Common myeloid progenitor, CD34-positive (primary cell): Measurements from ENCODE around the gene MEIS2.

ENCODE experiments used
- CTCF ChIA-PET: fragments of 350-600 bp; sonication (Branson Sonifier 250); formaldehyde crosslinking; loops from one replicate; lab custom pipeline; 2021; ENCODE audit warnings: antibody characterized with exemption; lab: Charles Lee
- POLR2A ChIA-PET: fragments of 350-600 bp; sonication (Branson Sonifier 250); formaldehyde crosslinking; loops from one replicate; lab custom pipeline; 2021; ENCODE audit warnings: antibody characterized with exemption; lab: Charles Lee
- DNase-seq, 3 donors: peaks; one replicate each; pipeline versions ENCODE4 v3.0.0 to v3.0.0-alpha.2; 2013
- H3K27ac ChIP-seq, 2 experiments: 1 replicate in 1 of 2; 2 replicates in 1 of 2; pipeline ENCODE4 v1.7.0; 2013; ENCODE audit warnings: inconsistent platforms in 2 of 2, low read length in 2 of 2, mild to moderate bottlenecking in 2 of 2, low read depth in 1 of 2, moderate library complexity in 1 of 2; ENCODE audit not compliant: severe bottlenecking in 2 of 2, insufficient read depth in 1 of 2, poor library complexity in 1 of 2
- H3K27me3 ChIP-seq, 5 experiments: replicated peaks in 2 of 5; 1 replicate in 3 of 5; 2 replicates in 2 of 5; pipeline versions ENCODE4 v1.6.1 to v1.7.0; 2013; ENCODE audit warnings: low read length in 4 of 5, mild to moderate bottlenecking in 2 of 5, moderate library complexity in 2 of 5, inconsistent platforms in 1 of 5; ENCODE audit not compliant: insufficient read depth in 5 of 5, control insufficient read depth in 4 of 5
- H3K36me3 ChIP-seq, 4 experiments: 1 replicate in 2 of 4; 2 replicates in 2 of 4; pipeline versions ENCODE4 v1.6.1 to v1.7.0; 2013; ENCODE audit warnings: low read length in 3 of 4, control low read depth in 1 of 4, mild to moderate bottlenecking in 1 of 4; ENCODE audit not compliant: control insufficient read depth in 4 of 4, insufficient read depth in 4 of 4
- H3K4me1 ChIP-seq, 4 experiments: 1 replicate in 3 of 4; 2 replicates in 1 of 4; pipeline versions ENCODE4 v1.6.1 to v1.7.1; 2013; ENCODE audit warnings: low read length in 3 of 4, mild to moderate bottlenecking in 3 of 4, control low read depth in 1 of 4, inconsistent platforms in 1 of 4, moderate library complexity in 1 of 4; ENCODE audit not compliant: control insufficient read depth in 4 of 4, insufficient read depth in 4 of 4; ENCODE audit errors: control extremely low read depth in 1 of 4
- H3K4me3 ChIP-seq, 7 experiments: 1 replicate in 4 of 7; 2 replicates in 3 of 7; pipeline versions ENCODE4 v1.5.1 to v1.7.0; 2013; ENCODE audit warnings: mild to moderate bottlenecking in 7 of 7, low read length in 6 of 7, moderate library complexity in 6 of 7, inconsistent platforms in 2 of 7, low read depth in 2 of 7, control low read depth in 1 of 7; ENCODE audit not compliant: insufficient read depth in 4 of 7, control insufficient read depth in 1 of 7; ENCODE audit errors: extremely low read depth in 1 of 7
- H3K9me3 ChIP-seq, 5 experiments: 1 replicate in 4 of 5; 2 replicates in 1 of 5; pipeline versions ENCODE4 v1.6.1 to v1.7.1; 2013; ENCODE audit warnings: low read length in 4 of 5, mild to moderate bottlenecking in 2 of 5, inconsistent platforms in 1 of 5, low read depth in 1 of 5, moderate library complexity in 1 of 5; ENCODE audit not compliant: control insufficient read depth in 4 of 5, insufficient read depth in 2 of 5; ENCODE audit errors: control extremely low read depth in 1 of 5
- WGBS: methylation state at CpG from one replicate; pipeline ENCODE4 v1.1.5; 2013; ENCODE audit not compliant: insufficient coverage; 5-methylcytosine and 5-hydroxymethylcytosine counted together

Gene MEIS2

GRCh38 chr15:36960179-36960946 lies 140.0 kb downstream of the MEIS2 start:
- DNase-seq, result peak in 2 of 3 donors; percentile 34 to 56
- Histone ChIP-seq H3K27ac (peak overlapping the region in 1 of 2 experiments; percentile 60), H3K36me3 (no peaks in the 10 kb centered on the region), H3K4me3 (peak overlapping the region in 3 of 7 experiments; percentile 12 to 33 (median 31)), H3K4me1 (peaks cover 0 to 7% (median 2%) of the 10 kb centered on the region in 4 experiments), H3K9me3 (peaks cover 0 to 1% (median 0%) of the 10 kb centered on the region in 5 experiments), H3K27me3 (no peaks in the 10 kb centered on the region)
- WGBS, result no CpG with 5 or more reads among the region's 2 CpGs
- CTCF ChIA-PET, result no interaction called here
- POLR2A ChIA-PET, result interaction anchor here (0.6 kb wide), 1 partner anchor 259 kb away, joined by 3 read pairs; no protein-coding TSS in a partner anchor

GRCh38 chr15:36959746-36960145 lies 140.6 kb downstream of the MEIS2 start:
- no peaks in the 10 kb centered on the region for H3K36me3 ChIP-seq
- no peak overlapping the region for H3K4me3 ChIP-seq
- peaks cover 0 to 7% (median 2%) of the 10 kb centered on the region in 4 experiments for H3K4me1 ChIP-seq
- ChIA-PET POLR2A (no interaction called here), CTCF (no interaction called here)
- no peak for DNase-seq
- no peak overlapping the region for H3K27ac ChIP-seq
- H3K9me3 ChIP-seq, result peaks cover 0 to 1% (median 0%) of the 10 kb centered on the region in 5 experiments
- H3K27me3 ChIP-seq, result no peaks in the 10 kb centered on the region

GRCh38 chr15:36958606-36959005 lies 141.7 kb downstream of the MEIS2 start:
- no peak overlapping the region for H3K27ac ChIP-seq
- H3K4me1 ChIP-seq, result peaks cover 0 to 7% (median 2%) of the 10 kb centered on the region in 4 experiments
- H3K4me3 ChIP-seq, result no peak overlapping the region
- CTCF ChIA-PET, result interaction anchor here (1.1 kb wide), 1 partner anchor 10 kb away, joined by 4 read pairs; no protein-coding TSS in a partner anchor
- no peaks in the 10 kb centered on the region for H3K36me3 ChIP-seq
- no peak for DNase-seq
- POLR2A ChIA-PET, result no interaction called here
- H3K27me3 ChIP-seq, result no peaks in the 10 kb centered on the region
- no peaks in the 10 kb centered on the region for H3K9me3 ChIP-seq
- WGBS, result no CpG with 5 or more reads among the region's 1 CpG

- POLR2A ChIA-PET, result no interaction called here
- DNase-seq, result no peak
- Histone ChIP-seq H3K4me1 (peaks cover 0 to 4% (median 0%) of the 10 kb centered on the region in 4 experiments), H3K36me3 (no peaks in the 10 kb centered on the region), H3K9me3 (no peaks in the 10 kb centered on the region), H3K4me3 (no peak overlapping the region), H3K27me3 (peaks cover 0 to 3% (median 0%) of the 10 kb centered on the region in 5 experiments), H3K27ac (no peak overlapping the region)
- WGBS, result no CpG with 5 or more reads among the region's 1 CpG
- CTCF ChIA-PET, result no interaction called here
These were observed 145.9 kb downstream of the MEIS2 start for GRCh38 chr15:36954486-36954885.

GRCh38 chr15:36953346-36953745 lies 147.0 kb downstream of the MEIS2 start:
- ChIA-PET CTCF (no interaction called here), POLR2A (no interaction called here)
- Histone ChIP-seq H3K4me3 (no peak overlapping the region), H3K27me3 (peaks cover 0 to 3% (median 0%) of the 10 kb centered on the region in 5 experiments), H3K36me3 (no peaks in the 10 kb centered on the region), H3K9me3 (no peaks in the 10 kb centered on the region), H3K4me1 (no peaks in the 10 kb centered on the region), H3K27ac (no peak overlapping the region)
- WGBS, result 90% methylated on average over 2 of the region's 3 CpGs
- no peak for DNase-seq

- Histone ChIP-seq H3K9me3 (no peaks in the 10 kb centered on the region), H3K27me3 (peaks cover 0 to 3% (median 0%) of the 10 kb centered on the region in 5 experiments), H3K27ac (no peak overlapping the region), H3K36me3 (no peaks in the 10 kb centered on the region), H3K4me1 (no peaks in the 10 kb centered on the region), H3K4me3 (no peak overlapping the region)
- CTCF ChIA-PET, result no interaction called here
- 70% methylated on average over 4 of the region's 6 CpGs for WGBS
- no peak for DNase-seq
- POLR2A ChIA-PET, result no interaction called here
These were observed 148.6 kb downstream of the MEIS2 start for GRCh38 chr15:36951731-36952247.

GRCh38 chr15:36950371-36950770 lies 150.0 kb downstream of the MEIS2 start:
- H3K9me3 ChIP-seq, result no peaks in the 10 kb centered on the region
- no peak overlapping the region for H3K27ac ChIP-seq
- no peak for DNase-seq
- no peak overlapping the region for H3K4me3 ChIP-seq
- H3K27me3 ChIP-seq, result peaks cover 0 to 3% (median 0%) of the 10 kb centered on the region in 5 experiments
- POLR2A ChIA-PET, result no interaction called here
- H3K4me1 ChIP-seq, result no peaks in the 10 kb centered on the region
- whole genome bisulfite sequencing, result 95% methylated on average over 3 of the region's 4 CpGs
- no peaks in the 10 kb centered on the region for H3K36me3 ChIP-seq
- CTCF ChIA-PET, result no interaction called here
